Brain microvascular endothelial cell (primary cell): ENCODE measurements around the gene DCX.
"Not testable (repeated sequence)": the region's sequence is repeated elsewhere in the genome, so short reads cannot be mapped to it uniquely, and the experiment has no call there.

Source experiments
- DNase-seq: peaks from one replicate; pipeline ENCODE4 v3.0.0-alpha.2; 2020
- H3K27ac ChIP-seq: fragments of 250-450 bp; sonication (Bioruptor Pico); 2 replicates; pipeline ENCODE4 v1.5.1; 2020; ENCODE audit warnings: mild to moderate bottlenecking, moderate library complexity
- H3K27me3 ChIP-seq: fragments of 250-450 bp; sonication (Bioruptor Pico); replicated peaks from 2 replicates; pipeline ENCODE4 v1.5.1; 2020; ENCODE audit warnings: mild to moderate bottlenecking
- H3K36me3 ChIP-seq: fragments of 250-450 bp; sonication (Bioruptor Pico); replicated peaks from 2 replicates; pipeline ENCODE4 v1.5.1; 2020; ENCODE audit warnings: mild to moderate bottlenecking
- H3K4me3 ChIP-seq: 2 replicates; pipeline ENCODE4 v1.5.1; 2011; ENCODE audit warnings: low read depth, mild to moderate bottlenecking, control low read depth, low read length, moderate library complexity
- in situ Hi-C: cut with HindIII; loops from 2 replicates; pipeline ENCODE4 v1.10.0; 2017; ENCODE audit warnings: low sequenced_read_pairs, low pct_ligation_motif_present
- TF ChIP-seq, protein P1 (sequence below): IDR thresholded peaks from 2 replicates; pipeline ENCODE4 v1.5.1; 2011; ENCODE audit warnings: low read depth, mild to moderate bottlenecking, moderate library complexity, low read length, control low read depth, inconsistent platforms; ENCODE audit errors: missing control alignments

The DCX gene

DNA sequence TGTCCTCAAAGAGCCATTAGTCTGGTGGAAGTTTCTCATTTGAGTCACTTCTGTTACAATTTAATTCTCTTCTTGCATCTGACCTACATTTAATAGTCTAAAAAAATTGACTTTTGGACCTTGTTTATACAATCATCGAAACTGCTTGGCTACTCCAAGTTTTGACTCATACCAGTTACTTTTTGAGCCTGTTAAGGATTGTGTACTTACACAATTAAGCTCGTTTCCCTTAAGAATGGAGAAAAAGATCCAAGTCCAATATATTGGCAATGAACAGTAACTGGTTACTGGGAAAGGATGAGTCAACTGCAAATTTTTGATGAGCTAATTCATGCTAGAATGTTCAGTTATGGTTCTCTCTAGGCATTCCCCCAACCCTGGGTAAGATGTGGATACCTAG lies 58.2 kb downstream of the DCX start:
- Histone ChIP-seq H3K36me3 (no peaks in the 10 kb centered on the region), H3K27ac (no peak overlapping the region), H3K27me3 (no peaks in the 10 kb centered on the region), H3K4me3 (no peak overlapping the region)
- TF ChIP-seq, protein P1, sequence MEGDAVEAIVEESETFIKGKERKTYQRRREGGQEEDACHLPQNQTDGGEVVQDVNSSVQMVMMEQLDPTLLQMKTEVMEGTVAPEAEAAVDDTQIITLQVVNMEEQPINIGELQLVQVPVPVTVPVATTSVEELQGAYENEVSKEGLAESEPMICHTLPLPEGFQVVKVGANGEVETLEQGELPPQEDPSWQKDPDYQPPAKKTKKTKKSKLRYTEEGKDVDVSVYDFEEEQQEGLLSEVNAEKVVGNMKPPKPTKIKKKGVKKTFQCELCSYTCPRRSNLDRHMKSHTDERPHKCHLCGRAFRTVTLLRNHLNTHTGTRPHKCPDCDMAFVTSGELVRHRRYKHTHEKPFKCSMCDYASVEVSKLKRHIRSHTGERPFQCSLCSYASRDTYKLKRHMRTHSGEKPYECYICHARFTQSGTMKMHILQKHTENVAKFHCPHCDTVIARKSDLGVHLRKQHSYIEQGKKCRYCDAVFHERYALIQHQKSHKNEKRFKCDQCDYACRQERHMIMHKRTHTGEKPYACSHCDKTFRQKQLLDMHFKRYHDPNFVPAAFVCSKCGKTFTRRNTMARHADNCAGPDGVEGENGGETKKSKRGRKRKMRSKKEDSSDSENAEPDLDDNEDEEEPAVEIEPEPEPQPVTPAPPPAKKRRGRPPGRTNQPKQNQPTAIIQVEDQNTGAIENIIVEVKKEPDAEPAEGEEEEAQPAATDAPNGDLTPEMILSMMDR: no peak
- in situ Hi-C loops: no loop called here
- DNase-seq: no peak

DNA sequence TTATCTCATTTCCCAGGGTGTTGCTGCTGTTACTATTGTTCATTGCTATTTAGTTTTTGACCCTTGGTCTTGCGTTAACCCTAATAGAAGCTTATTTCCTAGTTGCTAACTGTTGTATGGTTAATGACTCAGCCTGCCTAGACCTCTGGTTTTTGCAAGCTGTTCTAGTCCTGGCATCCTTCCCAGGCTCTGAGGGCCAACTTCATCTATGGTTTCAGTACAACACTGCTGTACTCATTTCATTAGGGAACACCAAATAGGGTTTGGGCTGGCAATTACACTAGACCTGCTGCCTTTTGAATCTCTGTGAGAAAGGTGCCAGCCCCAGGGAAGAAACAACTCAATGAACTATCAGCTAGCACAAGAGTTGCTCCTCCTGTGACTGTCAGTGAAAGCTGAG lies 59.6 kb downstream of the DCX start:
- DNase-seq: peak; percentile 1
- in situ Hi-C loops: no loop called here
- TF ChIP-seq, protein P1: no peak
- Histone ChIP-seq H3K27ac (no peak overlapping the region), H3K4me3 (no peak overlapping the region), H3K27me3 (no peaks in the 10 kb centered on the region), H3K36me3 (no peaks in the 10 kb centered on the region)

DNA sequence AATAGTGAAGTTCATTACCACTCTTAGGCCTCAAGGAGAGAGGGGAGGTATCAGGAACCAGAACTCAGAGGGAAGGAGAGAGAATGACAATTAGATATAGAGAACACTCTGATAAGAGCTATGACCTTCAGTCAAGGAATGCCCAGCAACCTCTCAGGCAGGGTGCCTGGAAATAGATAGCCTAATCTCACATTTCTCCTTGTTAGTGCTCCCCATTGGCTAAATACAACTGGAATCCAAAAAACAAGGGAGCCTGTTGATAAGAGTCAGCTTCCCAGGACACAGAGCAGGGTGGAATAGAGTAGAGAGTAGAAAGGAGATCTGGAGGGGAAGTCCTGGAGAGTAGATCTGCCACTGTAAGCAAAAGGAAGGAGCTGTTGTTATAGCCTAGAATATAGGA lies 62.1 kb downstream of the DCX start:
- H3K27me3 ChIP-seq: no peaks in the 10 kb centered on the region
- H3K4me3 ChIP-seq: no peak overlapping the region
- TF ChIP-seq, protein P1: no peak
- in situ Hi-C loops: no loop called here
- H3K27ac ChIP-seq: no peak overlapping the region
- no peaks in the 10 kb centered on the region for H3K36me3 ChIP-seq
- DNase-seq: no peak

GRCh38 chrX:111349101-111349500 lies 62.9 kb downstream of the DCX start:
- DNase-seq: no peak
- H3K27me3 ChIP-seq: no peaks in the 10 kb centered on the region
- H3K36me3 ChIP-seq: no peaks in the 10 kb centered on the region
- no peak overlapping the region for H3K27ac ChIP-seq
- in situ Hi-C loops: no loop called here
- TF ChIP-seq, protein P1: no peak
- no peak overlapping the region for H3K4me3 ChIP-seq

DNA sequence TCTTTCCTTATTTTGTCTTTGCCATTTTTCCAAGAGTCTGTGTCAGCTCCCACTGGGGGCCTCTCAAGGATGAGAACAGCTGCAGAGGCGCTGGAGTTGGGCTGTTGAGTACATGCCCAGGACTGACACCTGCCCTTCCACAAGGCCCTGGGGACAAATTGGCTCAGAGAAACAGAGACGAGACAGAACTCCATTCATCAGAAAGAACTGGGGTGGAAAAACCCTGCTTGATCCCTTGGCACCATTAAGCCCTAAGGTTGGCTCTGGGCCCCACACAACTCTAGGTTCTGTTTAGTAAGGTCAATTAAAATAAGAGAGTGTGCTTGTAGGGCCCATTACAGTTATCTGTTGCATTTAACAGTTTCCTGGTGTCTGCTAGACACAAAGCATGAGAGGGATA lies 63.6 kb downstream of the DCX start:
- no peak for DNase-seq
- in situ Hi-C loops: no loop called here
- no peaks in the 10 kb centered on the region for H3K36me3 ChIP-seq
- no peak overlapping the region for H3K4me3 ChIP-seq
- no peak overlapping the region for H3K27ac ChIP-seq
- no peaks in the 10 kb centered on the region for H3K27me3 ChIP-seq
- TF ChIP-seq, protein P1: no peak

DNA sequence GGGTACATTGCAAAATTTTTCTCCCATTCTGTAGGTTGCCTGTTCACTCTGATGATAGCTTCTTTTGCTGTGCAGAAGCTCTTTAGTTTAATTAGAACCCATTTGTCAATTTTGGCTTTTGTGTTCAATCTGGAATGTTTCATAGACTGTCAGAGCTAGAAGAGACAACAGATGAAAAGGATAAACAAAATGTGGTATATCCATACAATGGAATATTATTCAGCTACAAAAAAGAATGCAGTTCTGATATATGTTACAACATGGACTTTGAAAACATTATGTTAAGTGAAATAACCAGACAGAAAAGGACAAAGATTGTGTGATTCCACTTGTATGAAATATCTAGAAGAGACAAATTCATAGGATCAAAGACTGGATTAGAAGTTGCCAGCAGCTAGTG lies 65.8 kb downstream of the DCX start:
- DNase-seq, H3K27ac ChIP-seq, in situ Hi-C loops, H3K4me3 ChIP-seq, H3K27me3 ChIP-seq, H3K36me3 ChIP-seq: not testable (repeated sequence)
